HEK293 (cell line): ENCODE data around the gene RNASEH2B.

Experiments
- CTCF ChIA-PET: fragments of 350-600 bp; formaldehyde crosslinking; extraction: SDS; loops from one replicate; lab custom pipeline; 2021; ENCODE audit warnings: antibody characterized with exemption; lab: Yijun Ruan, JAX
- POLR2A ChIA-PET: fragments of 300-600 bp; formaldehyde crosslinking; extraction: SDS; loops from one replicate; lab custom pipeline; 2020; ENCODE audit warnings: antibody characterized with exemption, inconsistent platforms; lab: Yijun Ruan, JAX
- H3K27ac ChIP-seq: fragments of 200-500 bp; sonication (Bioruptor generic); 2 replicates; pipeline ENCODE4 v1.5.1; 2014; ENCODE audit warnings: low read depth, low read length, control low read depth, inconsistent platforms; ENCODE audit errors: extremely low read depth
- H3K36me3 ChIP-seq, 2 experiments: fragments of 200-500 bp in 1 of 2; sonication (Bioruptor generic) in 1 of 2; 1 replicate in 1 of 2; 2 replicates in 1 of 2; pipeline ENCODE4 v1.5.1; 2014 to 2017; ENCODE audit warnings: inconsistent platforms in 2 of 2, low read length in 2 of 2; ENCODE audit not compliant: control insufficient read depth in 2 of 2, insufficient read depth in 1 of 2
- H3K4me1 ChIP-seq: fragments of 200-500 bp; sonication (Bioruptor generic); 2 replicates; pipeline ENCODE4 v1.5.1; 2014; ENCODE audit warnings: mild to moderate bottlenecking, low read length, inconsistent platforms; ENCODE audit not compliant: control insufficient read depth, insufficient read depth
- H3K4me3 ChIP-seq: 2 replicates; pipeline ENCODE4 v1.5.1; 2011; ENCODE audit warnings: low read depth, mild to moderate bottlenecking, control low read depth, low read length, moderate library complexity
- H3K9me3 ChIP-seq: fragments of 200-500 bp; sonication (Bioruptor generic); 2 replicates; pipeline ENCODE4 v1.5.1; 2014; ENCODE audit warnings: low read depth, low read length, inconsistent platforms; ENCODE audit not compliant: control insufficient read depth, insufficient read depth
- KLF10 ChIP-seq: fragments of 450-650 bp; IDR thresholded peaks from 2 replicates; pipeline ENCODE4 v1.5.1; 2018; ENCODE audit warnings: missing biosample characterization, mild to moderate bottlenecking, missing genetic modification characterization
- OSR2 ChIP-seq: fragments of 450-650 bp; formaldehyde crosslinking; IDR thresholded peaks from 2 replicates; pipeline ENCODE4 v1.5.1; 2016; ENCODE audit warnings: missing biosample characterization, missing genetic modification characterization
- PATZ1 ChIP-seq: fragments of 450-650 bp; formaldehyde crosslinking; IDR thresholded peaks from 2 replicates; pipeline ENCODE4 v1.5.1; 2016; ENCODE audit warnings: missing biosample characterization, missing genetic modification characterization
- SP3 ChIP-seq: fragments of 450-650 bp; formaldehyde crosslinking; IDR thresholded peaks from 2 replicates; pipeline ENCODE4 v1.5.1; 2016; ENCODE audit warnings: missing biosample characterization, missing genetic modification characterization
- SP7 ChIP-seq: fragments of 450-650 bp; formaldehyde crosslinking; IDR thresholded peaks from 2 replicates; pipeline ENCODE4 v1.5.1; 2016; ENCODE audit warnings: missing biosample characterization, missing genetic modification characterization
- ZBTB8A ChIP-seq: fragments of 450-650 bp; formaldehyde crosslinking; IDR thresholded peaks from 2 replicates; pipeline ENCODE4 v1.5.1; 2016; ENCODE audit warnings: missing biosample characterization, missing genetic modification characterization
- ZEB2 ChIP-seq: fragments of 450-650 bp; formaldehyde crosslinking; IDR thresholded peaks from 2 replicates; pipeline ENCODE4 v1.5.1; 2016; ENCODE audit warnings: missing biosample characterization, missing genetic modification characterization
- ZNF19 ChIP-seq: fragments of 450-650 bp; formaldehyde crosslinking; IDR thresholded peaks from 2 replicates; pipeline ENCODE4; 2016; ENCODE audit warnings: missing biosample characterization, missing genetic modification characterization, low read depth
- ZNF2 ChIP-seq: fragments of 450-650 bp; formaldehyde crosslinking; IDR thresholded peaks from 2 replicates; pipeline ENCODE4 v1.5.1; 2016; ENCODE audit warnings: missing biosample characterization, missing genetic modification characterization
- ZNF239 ChIP-seq: fragments of 450-650 bp; formaldehyde crosslinking; IDR thresholded peaks from 2 replicates; pipeline ENCODE4 v1.5.1; 2016; ENCODE audit warnings: missing biosample characterization, missing genetic modification characterization
- ZNF341 ChIP-seq: fragments of 450-650 bp; formaldehyde crosslinking; IDR thresholded peaks from 2 replicates; pipeline ENCODE4; 2016; ENCODE audit warnings: low read depth, missing biosample characterization, missing genetic modification characterization
- ZNF626 ChIP-seq: fragments of 450-650 bp; sonication (Bioruptor Pico); formaldehyde crosslinking; IDR thresholded peaks from 2 replicates; pipeline ENCODE4 v1.5.1; 2018; ENCODE audit warnings: missing biosample characterization, missing genetic modification characterization, inconsistent platforms
- ZNF654 ChIP-seq: fragments of 450-650 bp; formaldehyde crosslinking; IDR thresholded peaks from 2 replicates; pipeline ENCODE4 v1.5.1; 2016; ENCODE audit warnings: low read depth, missing biosample characterization, missing genetic modification characterization
- ZNF660 ChIP-seq: fragments of 450-650 bp; IDR thresholded peaks from 2 replicates; pipeline ENCODE4 v1.5.1; 2018; ENCODE audit warnings: missing biosample characterization, mild to moderate bottlenecking, missing genetic modification characterization
- ZSCAN30 ChIP-seq: fragments of 450-650 bp; IDR thresholded peaks from 2 replicates; pipeline ENCODE4 v1.5.1; 2018; ENCODE audit warnings: missing biosample characterization, mild to moderate bottlenecking, missing genetic modification characterization, moderate library complexity
- TF ChIP-seq, protein P1 (sequence below): fragments of 450-650 bp; formaldehyde crosslinking; IDR thresholded peaks from 2 replicates; pipeline ENCODE4 v1.5.1; 2017; ENCODE audit warnings: missing biosample characterization, missing genetic modification characterization
- TF ChIP-seq, protein P2 (sequence below): fragments of 450-650 bp; formaldehyde crosslinking; IDR thresholded peaks from 2 replicates; pipeline ENCODE4 v1.5.1; 2016; ENCODE audit warnings: missing biosample characterization, missing genetic modification characterization
- TF ChIP-seq, protein P3 (sequence below): fragments of 450-650 bp; IDR thresholded peaks from 2 replicates; pipeline ENCODE4 v1.5.1; 2018; ENCODE audit warnings: missing biosample characterization, mild to moderate bottlenecking, missing genetic modification characterization

RNASEH2B gene

GRCh38 chr13:50911937-50912795, 2.6 kb downstream of the RNASEH2B start:
- no peaks in the 10 kb centered on the region for H3K36me3 ChIP-seq
- H3K4me1 ChIP-seq: peaks cover 4% of the 10 kb centered on the region
- CTCF ChIA-PET: interaction anchor here (0.6 to 1.5 kb wide), 22 partner anchors 8 to 1305 kb away, joined by 3 to 8 read pairs (median 3); no protein-coding TSS in a partner anchor
- no peaks in the 10 kb centered on the region for H3K9me3 ChIP-seq
- no peak overlapping the region for H3K27ac ChIP-seq
- POLR2A ChIA-PET: interaction anchor here (0.6 to 1.5 kb wide), 2 partner anchors 787 to 1936 kb away, joined by 3 read pairs; no protein-coding TSS in a partner anchor
- TF ChIP-seq ZBTB8A (tag by site-specific recombination): peak; percentile 14; the same call in 1 of the 2 replicates
- TF ChIP-seq SP7 (tag by site-specific recombination): peak; percentile 55
- peak; percentile 84 for TF ChIP-seq ZNF660 (tag by site-specific recombination)
- TF ChIP-seq, protein P1, sequence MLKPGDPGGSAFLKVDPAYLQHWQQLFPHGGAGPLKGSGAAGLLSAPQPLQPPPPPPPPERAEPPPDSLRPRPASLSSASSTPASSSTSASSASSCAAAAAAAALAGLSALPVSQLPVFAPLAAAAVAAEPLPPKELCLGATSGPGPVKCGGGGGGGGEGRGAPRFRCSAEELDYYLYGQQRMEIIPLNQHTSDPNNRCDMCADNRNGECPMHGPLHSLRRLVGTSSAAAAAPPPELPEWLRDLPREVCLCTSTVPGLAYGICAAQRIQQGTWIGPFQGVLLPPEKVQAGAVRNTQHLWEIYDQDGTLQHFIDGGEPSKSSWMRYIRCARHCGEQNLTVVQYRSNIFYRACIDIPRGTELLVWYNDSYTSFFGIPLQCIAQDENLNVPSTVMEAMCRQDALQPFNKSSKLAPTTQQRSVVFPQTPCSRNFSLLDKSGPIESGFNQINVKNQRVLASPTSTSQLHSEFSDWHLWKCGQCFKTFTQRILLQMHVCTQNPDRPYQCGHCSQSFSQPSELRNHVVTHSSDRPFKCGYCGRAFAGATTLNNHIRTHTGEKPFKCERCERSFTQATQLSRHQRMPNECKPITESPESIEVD (tag by site-specific recombination): peak; percentile 18; the same call in 1 of the 2 replicates
- TF ChIP-seq ZSCAN30: peak; percentile 77
- TF ChIP-seq ZNF2 (tag by site-specific recombination): peak; percentile 55; the same call in 1 of the 2 replicates
- TF ChIP-seq ZEB2 (tag by site-specific recombination): peak; percentile 47; the same call in 1 of the 2 replicates
- TF ChIP-seq ZNF654 (tag by site-specific recombination): peak; percentile 79
- peak; percentile 100 for TF ChIP-seq ZNF341 (tag by site-specific recombination)
- no peak for TF ChIP-seq SP3 (tag by site-specific recombination)
- TF ChIP-seq OSR2 (tag by site-specific recombination): peak; percentile 95
- 0 out of 2 replicates have a peak, but pooled peaks have one; percentile 18 for TF ChIP-seq KLF10 (tag by site-specific recombination)
- TF ChIP-seq, protein P2, sequence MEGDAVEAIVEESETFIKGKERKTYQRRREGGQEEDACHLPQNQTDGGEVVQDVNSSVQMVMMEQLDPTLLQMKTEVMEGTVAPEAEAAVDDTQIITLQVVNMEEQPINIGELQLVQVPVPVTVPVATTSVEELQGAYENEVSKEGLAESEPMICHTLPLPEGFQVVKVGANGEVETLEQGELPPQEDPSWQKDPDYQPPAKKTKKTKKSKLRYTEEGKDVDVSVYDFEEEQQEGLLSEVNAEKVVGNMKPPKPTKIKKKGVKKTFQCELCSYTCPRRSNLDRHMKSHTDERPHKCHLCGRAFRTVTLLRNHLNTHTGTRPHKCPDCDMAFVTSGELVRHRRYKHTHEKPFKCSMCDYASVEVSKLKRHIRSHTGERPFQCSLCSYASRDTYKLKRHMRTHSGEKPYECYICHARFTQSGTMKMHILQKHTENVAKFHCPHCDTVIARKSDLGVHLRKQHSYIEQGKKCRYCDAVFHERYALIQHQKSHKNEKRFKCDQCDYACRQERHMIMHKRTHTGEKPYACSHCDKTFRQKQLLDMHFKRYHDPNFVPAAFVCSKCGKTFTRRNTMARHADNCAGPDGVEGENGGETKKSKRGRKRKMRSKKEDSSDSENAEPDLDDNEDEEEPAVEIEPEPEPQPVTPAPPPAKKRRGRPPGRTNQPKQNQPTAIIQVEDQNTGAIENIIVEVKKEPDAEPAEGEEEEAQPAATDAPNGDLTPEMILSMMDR (tag by site-specific recombination): peak; percentile 47; the same call in 1 of the 2 replicates
- TF ChIP-seq ZNF19 (tag by site-specific recombination): no peak
- no peak for TF ChIP-seq ZNF626 (tag by site-specific recombination)
- TF ChIP-seq, protein P3, sequence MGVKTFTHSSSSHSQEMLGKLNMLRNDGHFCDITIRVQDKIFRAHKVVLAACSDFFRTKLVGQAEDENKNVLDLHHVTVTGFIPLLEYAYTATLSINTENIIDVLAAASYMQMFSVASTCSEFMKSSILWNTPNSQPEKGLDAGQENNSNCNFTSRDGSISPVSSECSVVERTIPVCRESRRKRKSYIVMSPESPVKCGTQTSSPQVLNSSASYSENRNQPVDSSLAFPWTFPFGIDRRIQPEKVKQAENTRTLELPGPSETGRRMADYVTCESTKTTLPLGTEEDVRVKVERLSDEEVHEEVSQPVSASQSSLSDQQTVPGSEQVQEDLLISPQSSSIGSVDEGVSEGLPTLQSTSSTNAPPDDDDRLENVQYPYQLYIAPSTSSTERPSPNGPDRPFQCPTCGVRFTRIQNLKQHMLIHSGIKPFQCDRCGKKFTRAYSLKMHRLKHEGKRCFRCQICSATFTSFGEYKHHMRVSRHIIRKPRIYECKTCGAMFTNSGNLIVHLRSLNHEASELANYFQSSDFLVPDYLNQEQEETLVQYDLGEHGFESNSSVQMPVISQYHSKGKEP (tag by site-specific recombination): peak; percentile 22; the same call in 1 of the 2 replicates
- 0 out of 2 replicates have a peak, but pooled peaks have one; percentile 48 for TF ChIP-seq PATZ1
- TF ChIP-seq ZNF239 (tag by site-specific recombination): no peak
- no peak overlapping the region for H3K4me3 ChIP-seq
